Spinal cord (tissue), 10 donors: ENCODE results near the gene GDPD5. TPM values are rescaled to one million over a fixed set of nuclear protein-coding genes. Genes with fewer than 3 reads are reported as not detected.
"Not testable (repeated sequence)": the region's sequence is repeated elsewhere in the genome, so short reads cannot be mapped to it uniquely, and the experiment has no call there.

Experiments used
- DNase-seq, 6 donors: peaks; one replicate each; pipeline versions ENCODE4 v3.0.0 to v3.0.0-alpha.2; 2013 to 2015; ENCODE audit warnings: low spot score in 6 of 6, low read depth in 4 of 6
- H3K27ac ChIP-seq: one replicate; pipeline ENCODE4 v1.5.1; 2013; ENCODE audit warnings: low read depth, low read length, control low read depth
- H3K27me3 ChIP-seq: one replicate; pipeline ENCODE4 v1.6.1; 2013; ENCODE audit warnings: low read length; ENCODE audit not compliant: control insufficient read depth, insufficient read depth
- H3K36me3 ChIP-seq: one replicate; pipeline ENCODE4 v1.6.1; 2013; ENCODE audit warnings: low read length; ENCODE audit not compliant: control insufficient read depth, insufficient read depth
- H3K4me1 ChIP-seq: one replicate; pipeline ENCODE4 v1.6.1; 2013; ENCODE audit warnings: low read length; ENCODE audit not compliant: control insufficient read depth, insufficient read depth
- H3K4me3 ChIP-seq: one replicate; pipeline ENCODE4 v1.5.1; 2013; ENCODE audit warnings: low read depth, low read length, control low read depth
- H3K9me3 ChIP-seq: one replicate; pipeline ENCODE4 v1.6.1; 2013; ENCODE audit warnings: low read length; ENCODE audit not compliant: control insufficient read depth, insufficient read depth
- WGBS: methylation state at CpG from one replicate; pipeline ENCODE4 v1.1.5; 2013; ENCODE audit warnings: missing lambda C conversion rate; ENCODE audit not compliant: insufficient coverage; 5-methylcytosine and 5-hydroxymethylcytosine counted together
- polyA plus RNA-seq, 2 donors: library from polyadenylated mRNA; unstranded; fragments of 120-200 nt; gene quantifications; one replicate each; pipeline ENCODE4 v1.2.1, GENCODE V29; 2013; ENCODE audit not compliant: insufficient read length in 2 of 2
- total RNA-seq, 2 donors: library from RNA; depleted of rRNA in 1 of 2; stranded (reverse); fragments of 120-200 nt in 1 of 2; fragments of >200 nt in 1 of 2; gene quantifications; one replicate each; pipeline versions ENCODE4 v1.2.3 to v1.2.4, GENCODE V29; 2013 to 2014
- donor health status: healthy.

Gene GDPD5
- total and polyA plus RNA-seq, 4 donors, result 13.7 to 48.4 (median 32.1) TPM

GRCh38 chr11:75413146-75413545, 112.6 kb downstream of the GDPD5 start:
- H3K27me3 ChIP-seq, H3K27ac ChIP-seq, H3K4me1 ChIP-seq, DNase-seq, H3K4me3 ChIP-seq, H3K9me3 ChIP-seq: not testable (repeated sequence)
- 100% methylated on average over 4 of the region's 10 CpGs for WGBS
- peaks cover 57% of the 10 kb centered on the region for H3K36me3 ChIP-seq

DNA sequence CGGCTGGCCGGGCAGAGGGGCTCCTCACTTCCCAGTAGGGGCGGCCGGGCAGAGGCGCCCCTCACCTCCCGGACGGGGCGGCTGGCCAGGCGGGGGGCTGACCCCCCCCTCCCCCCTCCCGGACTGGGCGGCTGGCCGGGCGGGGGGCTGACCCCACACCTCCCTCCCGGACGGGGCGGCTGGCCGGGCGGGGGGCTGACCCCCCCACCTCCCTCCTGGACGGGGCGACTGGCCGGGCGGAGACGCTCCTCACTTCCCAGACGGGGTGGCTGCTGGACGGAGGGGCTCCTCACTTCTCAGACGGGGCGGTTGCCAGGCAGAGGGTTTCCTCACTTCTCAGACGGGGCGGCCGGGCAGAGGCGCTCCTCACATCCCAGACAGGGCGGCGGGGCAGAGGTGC, 115.8 kb downstream of the GDPD5 start:
- not testable (repeated sequence) for H3K9me3 ChIP-seq, H3K4me1 ChIP-seq, DNase-seq, H3K4me3 ChIP-seq, H3K27me3 ChIP-seq, H3K27ac ChIP-seq
- WGBS, result no CpG with 5 or more reads among the region's 33 CpGs
- H3K36me3 ChIP-seq, result peaks cover 52% of the 10 kb centered on the region

GRCh38 chr11:75408957-75409219, 116.9 kb downstream of the GDPD5 start:
- H3K27me3 ChIP-seq, result no peaks in the 10 kb centered on the region
- H3K9me3 ChIP-seq, result no peaks in the 10 kb centered on the region
- DNase-seq, result no peak
- WGBS, result no CpG with 5 or more reads among the region's 2 CpGs
- no peaks in the 10 kb centered on the region for H3K4me1 ChIP-seq
- peaks cover 54% of the 10 kb centered on the region for H3K36me3 ChIP-seq
- no peak overlapping the region for H3K4me3 ChIP-seq
- H3K27ac ChIP-seq, result no peak overlapping the region

DNA sequence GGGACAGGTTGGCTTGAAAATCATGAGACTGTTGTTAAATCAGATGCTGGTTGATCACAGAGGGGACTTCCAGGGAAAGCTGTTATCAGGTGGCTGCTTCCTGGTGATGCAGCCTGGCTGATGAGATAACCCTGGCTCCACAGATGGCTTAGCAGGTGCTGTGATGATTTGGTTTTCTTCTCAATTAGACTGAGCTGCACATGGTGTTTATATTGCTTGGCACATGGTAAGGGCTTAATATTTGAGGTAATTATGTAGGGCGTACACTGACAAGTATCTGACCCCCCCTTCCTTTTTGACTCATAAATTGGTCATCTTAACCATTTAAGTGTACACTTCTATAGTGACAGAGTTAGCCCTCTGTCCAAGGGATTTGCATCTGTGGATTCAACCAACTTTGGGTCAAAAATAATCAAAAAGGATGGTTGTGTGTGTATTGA, 119.4 kb downstream of the GDPD5 start:
- no peaks in the 10 kb centered on the region for H3K9me3 ChIP-seq
- no peak overlapping the region for H3K4me3 ChIP-seq
- WGBS, result no CpG with 5 or more reads among the region's 1 CpG
- H3K27me3 ChIP-seq, result no peaks in the 10 kb centered on the region
- H3K27ac ChIP-seq, result no peak overlapping the region
- H3K36me3 ChIP-seq, result peaks cover 58% of the 10 kb centered on the region
- peaks cover 5% of the 10 kb centered on the region for H3K4me1 ChIP-seq
- peak in 1 of 6 donors; percentile 54 for DNase-seq

GRCh38 chr11:75403983-75404658, 121.6 kb downstream of the GDPD5 start:
- DNase-seq, result no peak

GRCh38 chr11:75403037-75403436, 122.7 kb downstream of the GDPD5 start:
- no peaks in the 10 kb centered on the region for H3K9me3 ChIP-seq
- peaks cover 12% of the 10 kb centered on the region for H3K4me1 ChIP-seq
- H3K27ac ChIP-seq, result no peak overlapping the region
- H3K36me3 ChIP-seq, result peaks cover 48% of the 10 kb centered on the region
- no peaks in the 10 kb centered on the region for H3K27me3 ChIP-seq
- 57% methylated on average over 1 of the region's 1 CpG for WGBS
- no peak overlapping the region for H3K4me3 ChIP-seq
- no peak for DNase-seq

More at GRCh38 chr11:75403983-75404658, 121.6 kb downstream of the GDPD5 start:
- no peaks in the 10 kb centered on the region for H3K27me3 ChIP-seq
- peaks cover 12% of the 10 kb centered on the region for H3K4me1 ChIP-seq
- WGBS, result 94% methylated on average over 15 of the region's 15 CpGs
- peaks cover 57% of the 10 kb centered on the region for H3K36me3 ChIP-seq
- no peaks in the 10 kb centered on the region for H3K9me3 ChIP-seq
- no peak overlapping the region for H3K27ac ChIP-seq
- no peak overlapping the region for H3K4me3 ChIP-seq

- Histone ChIP-seq H3K4me3 (no peak overlapping the region), H3K27ac (no peak overlapping the region), H3K27me3 (no peaks in the 10 kb centered on the region), H3K36me3 (peaks cover 44% of the 10 kb centered on the region), H3K9me3 (no peaks in the 10 kb centered on the region), H3K4me1 (peaks cover 12% of the 10 kb centered on the region)
- WGBS, result 91% methylated on average over 8 of the region's 10 CpGs
- no peak for DNase-seq
Observed at GRCh38 chr11:75402002-75402773, 123.6 kb downstream of the GDPD5 start.

GRCh38 chr11:75400146-75400865, 125.4 kb downstream of the GDPD5 start:
- H3K4me1 ChIP-seq, result peaks cover 12% of the 10 kb centered on the region
- peak overlapping the region; percentile 91 for H3K27ac ChIP-seq
- 3% methylated on average over 5 of the region's 11 CpGs for WGBS
- DNase-seq, result peak in 1 of 6 donors; percentile 43
- no peaks in the 10 kb centered on the region for H3K9me3 ChIP-seq
- peaks cover 38% of the 10 kb centered on the region for H3K36me3 ChIP-seq
- H3K27me3 ChIP-seq, result no peaks in the 10 kb centered on the region
- H3K4me3 ChIP-seq, result peak overlapping the region; percentile 82

DNA sequence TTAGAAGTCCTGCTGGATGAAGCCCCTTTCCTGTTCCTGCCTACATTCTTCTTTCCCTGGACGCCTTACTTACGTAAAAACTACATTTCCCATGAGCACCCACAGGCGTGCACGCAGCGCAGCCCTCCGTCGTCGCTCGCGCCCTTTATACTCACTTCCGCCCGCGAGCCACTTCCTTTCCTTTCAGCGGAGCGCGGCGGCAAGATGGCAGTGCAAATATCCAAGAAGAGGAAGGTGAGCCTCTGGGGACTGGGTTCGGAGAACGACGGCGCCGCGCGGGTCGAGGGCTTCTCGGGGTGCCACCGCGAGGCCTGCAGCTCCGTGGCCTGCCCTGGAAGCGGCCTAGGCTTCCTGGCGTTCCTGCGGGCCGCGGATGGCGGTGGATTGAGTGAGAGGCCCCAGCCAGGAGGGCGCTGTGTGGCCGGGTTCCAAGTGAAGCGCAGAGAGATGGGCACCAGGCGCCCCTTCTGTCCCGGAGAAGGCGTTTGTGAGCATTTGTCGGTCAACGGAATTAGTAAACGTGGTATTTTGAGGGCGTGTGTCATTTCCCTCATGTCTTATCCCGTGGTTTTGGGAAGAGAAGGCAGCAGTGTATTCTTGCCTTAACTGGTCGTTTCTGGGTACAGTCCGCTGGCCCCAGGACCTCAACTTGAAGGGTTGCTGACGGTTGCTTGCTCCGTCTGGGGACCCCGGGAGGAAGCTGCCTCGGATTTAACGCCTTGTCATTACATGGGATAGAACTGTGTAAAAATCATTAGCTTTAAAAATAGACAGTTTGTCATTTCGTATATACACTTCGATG, 126.2 kb downstream of the GDPD5 start, which contains the start of gene RPS3:
Gene RPS3, plus strand, starts transcription at position 175 of the 802 bp plus-strand sequence. Its CDS starts 30 bp downstream, at position 205.
- Histone ChIP-seq H3K36me3 (peaks cover 33% of the 10 kb centered on the region), H3K27me3 (no peaks in the 10 kb centered on the region), H3K4me3 (peak within 1 kb of the TSS; percentile 82), H3K4me1 (peaks cover 12% of the 10 kb centered on the region), H3K27ac (peak within 1 kb of the TSS; percentile 91), H3K9me3 (no peaks in the 10 kb centered on the region)
- under 1% methylated on average over 48 of the region's 55 CpGs for WGBS
- peak; percentile 86 to 98 (median 92) for DNase-seq
